Right lobe of liver (tissue), 6 donors: Measurements from ENCODE around the gene PLRG1. TPM values are rescaled to one million over a fixed set of nuclear protein-coding genes. Genes with fewer than 3 reads are reported as not detected.

Experiments used
- ATAC-seq, 4 donors: fragments of 200-7000 bp; cut with Tn5 transposase; one replicate each; pipeline ENCODE4 v1.9.1; 2020; ENCODE audit warnings: mild to moderate bottlenecking in 4 of 4, moderate library complexity in 4 of 4
- DNase-seq, 3 donors: peaks; one replicate each; pipeline ENCODE4 v3.0.0-alpha.2; 2020
- H3K27ac ChIP-seq, 3 donors: fragments of 200-600 bp; one replicate each; pipeline ENCODE4 v1.8.0; 2022
- H3K27me3 ChIP-seq, 2 donors: fragments of 200-600 bp; one replicate each; pipeline ENCODE4 v1.8.0; 2022
- H3K36me3 ChIP-seq, 4 donors: fragments of 200-600 bp; sonication (generic) in 1 of 4; one replicate each; pipeline versions ENCODE4 v1.5.1 to v1.8.0; 2017 to 2022; ENCODE audit warnings: control low read depth in 1 of 4
- H3K4me1 ChIP-seq, 4 donors: fragments of 200-600 bp; sonication (generic) in 1 of 4; one replicate each; pipeline versions ENCODE4 v1.5.1 to v1.8.0; 2017 to 2022; ENCODE audit warnings: control low read depth in 1 of 4
- H3K4me3 ChIP-seq, 3 donors: fragments of 200-600 bp; one replicate each; pipeline ENCODE4 v1.8.0; 2022
- H3K9me3 ChIP-seq, 4 donors: fragments of 200-600 bp; sonication (generic) in 1 of 4; one replicate each; pipeline versions ENCODE4 v1.5.1 to v1.8.0; 2017 to 2022; ENCODE audit warnings: control low read depth in 1 of 4
- CTCF ChIP-seq, 4 donors: fragments of 200-600 bp in 3 of 4; fragments of 450-650 bp in 1 of 4; IDR thresholded peaks; one replicate each; pipeline versions ENCODE4 v1.5.1 to v1.8.0; 2016 to 2022; ENCODE audit warnings: antibody characterized with exemption in 4 of 4, mild to moderate bottlenecking in 2 of 4
- POLR2A ChIP-seq: fragments of 450-650 bp; IDR thresholded peaks from one replicate; pipeline ENCODE4 v1.6.1; 2017; ENCODE audit warnings: antibody characterized with exemption, mild to moderate bottlenecking
- WGBS: methylation state at CpG from one replicate; pipeline ENCODE4 v1.1.6; 2018; ENCODE audit warnings: low coverage, low lambda C conversion rate; ENCODE audit not compliant: insufficient coverage; ENCODE audit errors: missing lambda C conversion rate; 5-methylcytosine and 5-hydroxymethylcytosine counted together
- intact Hi-C, 2 donors: fragments of 100-400 bp; cut with DNase I; formaldehyde crosslinking; loops; one replicate each; pipeline versions ENCODE4 v1.11.2 to v1.14.1; 2022
- total RNA-seq, 6 experiments: library from RNA; depleted of rRNA in 2 of 6; stranded (reverse); fragments of >200 nt in 2 of 6; fragmentation: NEBNext Ultra II Directional in 3 of 6; extraction: Animal tissue kit (Norgen Biotek cat#: 25700) in 3 of 6; gene quantifications; one replicate each; pipeline versions ENCODE4 v1.1.0 to v1.2.4, GENCODE V29; 2016 to 2023
- donor health status: DM: no; HTN: yes; CAD: no.
- donor health status: DM: no; HTN: no; CAD: no.
- donor health status: DM: no; HTN: no; CAD: no.
- donor health status: DM: no; HTN: yes; CAD: no.
- donor health status: DM: no; HTN: yes; CAD: no.

PLRG1 gene
- total RNA-seq, 6 experiments from 2014 or later = 33.1 to 55.8 (median 39.2) TPM

- TF ChIP-seq POLR2A = no peak
- TF ChIP-seq CTCF (IDR thresholded peaks at IDR 0.05) = no peak
- WGBS = 9% methylated on average over 2 of the region's 2 CpGs
- Histone ChIP-seq H3K36me3 (no peaks in the 10 kb centered on the region), H3K27me3 (no peaks in the 10 kb centered on the region), H3K27ac (no peak overlapping the region), H3K9me3 (no peaks in the 10 kb centered on the region), H3K4me1 (no peaks in the 10 kb centered on the region), H3K4me3 (no peak overlapping the region)
- intact Hi-C loops = no loop called here
- DNase-seq (no peak), ATAC-seq (no peak)
Observed at GRCh38 chr4:154526151-154526550, 24.0 kb downstream of the PLRG1 start.

DNA sequence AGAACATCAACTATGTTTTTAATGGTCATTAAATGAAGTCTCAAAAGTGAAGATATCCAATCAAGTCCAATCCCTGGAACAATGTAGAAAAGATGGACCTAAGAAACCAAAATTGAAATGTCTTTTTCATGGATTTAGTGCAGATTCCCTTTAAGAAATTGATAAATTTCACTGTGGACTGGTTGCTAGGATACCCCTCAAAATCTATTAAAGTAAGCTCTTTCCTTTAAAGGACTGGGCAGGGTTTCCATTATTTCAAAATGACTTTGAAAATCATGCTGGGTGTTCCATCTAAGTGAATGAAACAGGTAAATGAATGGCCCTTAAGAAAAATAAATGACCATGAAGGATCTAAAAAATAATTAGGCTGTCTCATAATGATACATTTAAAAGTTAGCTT, 28.6 kb downstream of the PLRG1 start:
- intact Hi-C loops = no loop called here
- Histone ChIP-seq H3K27ac (no peak overlapping the region), H3K36me3 (no peaks in the 10 kb centered on the region), H3K4me1 (no peaks in the 10 kb centered on the region), H3K27me3 (no peaks in the 10 kb centered on the region), H3K9me3 (no peaks in the 10 kb centered on the region), H3K4me3 (no peak overlapping the region)
- DNase-seq (no peak), ATAC-seq (no peak)
- TF ChIP-seq CTCF (IDR thresholded peaks at IDR 0.05) = no peak
- TF ChIP-seq POLR2A = no peak

DNA sequence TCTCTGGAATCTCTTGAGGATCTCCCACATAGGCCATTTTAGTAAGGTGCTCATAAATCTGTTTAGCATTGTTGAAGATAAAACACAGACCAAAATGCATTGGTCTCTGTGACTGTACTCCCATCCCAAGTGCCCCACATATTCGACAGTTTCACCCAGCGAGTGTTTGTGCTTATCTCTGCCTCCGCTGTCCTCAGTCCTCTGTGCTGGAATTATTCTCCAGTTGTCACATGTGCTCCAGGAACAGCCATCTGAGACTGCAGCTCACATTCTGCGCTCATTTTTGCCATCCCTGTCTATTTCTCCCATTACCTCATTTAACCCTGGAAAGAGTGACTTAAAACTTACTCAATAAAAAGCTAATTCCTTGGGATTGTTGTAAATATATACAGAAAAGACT, 31.0 kb downstream of the PLRG1 start:
- Histone ChIP-seq H3K27ac (no peak overlapping the region), H3K36me3 (no peaks in the 10 kb centered on the region), H3K4me1 (no peaks in the 10 kb centered on the region), H3K4me3 (no peak overlapping the region), H3K9me3 (no peaks in the 10 kb centered on the region), H3K27me3 (no peaks in the 10 kb centered on the region)
- 56% methylated on average over 4 of the region's 4 CpGs for WGBS
- no peak for ATAC-seq
- intact Hi-C loops = no loop called here
- no peak for DNase-seq
- TF ChIP-seq POLR2A (no peak), CTCF (IDR thresholded peaks at IDR 0.05) (no peak)

DNA sequence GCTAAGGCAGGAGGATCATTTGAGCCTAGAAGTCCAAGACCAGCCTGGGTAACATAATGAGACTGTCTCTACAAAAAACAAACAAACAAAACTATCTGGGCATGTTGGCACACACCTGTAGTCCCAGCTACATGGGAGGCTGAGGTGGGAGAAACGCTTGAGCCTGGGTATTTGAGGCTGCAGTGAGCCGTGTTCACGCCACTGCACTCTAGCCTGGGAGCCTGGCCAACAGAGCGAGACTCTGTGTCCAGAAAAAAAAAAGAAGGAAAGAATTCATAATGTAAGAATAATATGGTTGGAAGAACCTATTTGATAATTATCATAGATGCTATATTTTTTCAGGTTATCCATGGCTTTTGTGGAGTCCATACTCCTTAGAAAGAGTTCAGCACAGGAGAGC, 32.6 kb downstream of the PLRG1 start:
- Histone ChIP-seq H3K9me3 (no peaks in the 10 kb centered on the region), H3K4me1 (no peaks in the 10 kb centered on the region), H3K27ac (no peak overlapping the region), H3K27me3 (no peaks in the 10 kb centered on the region), H3K36me3 (no peaks in the 10 kb centered on the region), H3K4me3 (no peak overlapping the region)
- 73% methylated on average over 4 of the region's 4 CpGs for WGBS
- DNase-seq = no peak
- ATAC-seq = no peak
- TF ChIP-seq POLR2A (no peak), CTCF (IDR thresholded peaks at IDR 0.05) (no peak)
- intact Hi-C loops = no loop called here

GRCh38 chr4:154516318-154517029, 33.7 kb downstream of the PLRG1 start:
- no peaks in the 10 kb centered on the region for H3K36me3 ChIP-seq
- DNase-seq (no peak), ATAC-seq (no peak)
- H3K9me3 ChIP-seq = no peaks in the 10 kb centered on the region
- H3K4me3 ChIP-seq = no peak overlapping the region
- no peaks in the 10 kb centered on the region for H3K27me3 ChIP-seq
- no peak overlapping the region for H3K27ac ChIP-seq
- WGBS = 9% methylated on average over 1 of the region's 1 CpG
- TF ChIP-seq CTCF (IDR thresholded peaks at IDR 0.05) = no peak
- no peak for TF ChIP-seq POLR2A
- intact Hi-C loops = no loop called here
- no peaks in the 10 kb centered on the region for H3K4me1 ChIP-seq
